Gastroesophageal sphincter (tissue), 4 donors: ENCODE results near the gene KIFC3. TPM values are rescaled to one million over a fixed set of nuclear protein-coding genes. Genes with fewer than 3 reads are reported as not detected.

Experiments used
- ATAC-seq: fragments of 150-250 bp; one replicate; pipeline ENCODE4 v1.9.1; 2016; ENCODE audit warnings: mild to moderate bottlenecking, moderate library complexity
- H3K27ac ChIP-seq, 4 donors: fragments of 200-600 bp; sonication (generic) in 3 of 4; 1 replicate in 3 of 4; 2 replicates in 1 of 4; pipeline ENCODE4 v1.5.1; 2016 to 2019
- H3K27me3 ChIP-seq: fragments of 200-600 bp; sonication (generic); one replicate; pipeline ENCODE4 v1.5.1; 2019
- H3K36me3 ChIP-seq, 2 donors: fragments of 200-600 bp; sonication (generic); one replicate each; pipeline ENCODE4 v1.5.1; 2019; ENCODE audit warnings: control low read depth in 1 of 2
- H3K4me1 ChIP-seq, 3 donors: fragments of 200-600 bp; sonication (generic); 1 replicate in 2 of 3; 2 replicates in 1 of 3; pipeline ENCODE4 v1.5.1; 2016 to 2019; ENCODE audit warnings: control low read depth in 2 of 3
- H3K4me3 ChIP-seq, 2 donors: fragments of 200-600 bp; sonication (generic); one replicate each; pipeline ENCODE4 v1.5.1; 2019; ENCODE audit warnings: mild to moderate bottlenecking in 1 of 2, moderate library complexity in 1 of 2
- H3K9me3 ChIP-seq, 3 donors: fragments of 200-600 bp; sonication (generic); one replicate each; pipeline ENCODE4 v1.5.1; 2017 to 2019; ENCODE audit warnings: control low read depth in 2 of 3
- CTCF ChIP-seq, 4 experiments: fragments of 200-600 bp in 2 of 4; fragments of 450-650 bp in 2 of 4; sonication (generic) in 1 of 4; IDR thresholded peaks; one replicate each; pipeline ENCODE4 v1.5.1; 2017 to 2019; ENCODE audit warnings: antibody characterized with exemption in 4 of 4, mild to moderate bottlenecking in 2 of 4, moderate library complexity in 2 of 4
- EP300 ChIP-seq: sonication (generic); formaldehyde crosslinking; IDR thresholded peaks from one replicate; pipeline ENCODE4 v1.6.1; 2017; ENCODE audit warnings: antibody characterized with exemption, mild to moderate bottlenecking
- POLR2A ChIP-seq, 2 donors: fragments of 450-650 bp; IDR thresholded peaks; one replicate each; pipeline ENCODE4 v1.6.1; 2017; ENCODE audit warnings: antibody characterized with exemption in 2 of 2, mild to moderate bottlenecking in 2 of 2, moderate library complexity in 1 of 2
- POLR2AphosphoS5 ChIP-seq: sonication (generic); formaldehyde crosslinking; IDR thresholded peaks from one replicate; pipeline ENCODE4 v1.6.1; 2017; ENCODE audit warnings: antibody characterized with exemption
- WGBS, 2 donors: methylation state at CpG; one replicate each; pipeline ENCODE4 v1.1.5; 2018; ENCODE audit warnings: low coverage in 1 of 2; 5-methylcytosine and 5-hydroxymethylcytosine counted together
- total RNA-seq, 4 donors: library from RNA; depleted of rRNA; stranded (reverse); fragments of >200 nt; gene quantifications; one replicate each; pipeline ENCODE4 v1.1.0, GENCODE V29; 2016

The KIFC3 gene
- total RNA-seq, 4 donors from 2014 or later, result 17.4 to 78.4 (median 36.2) TPM

GRCh38 chr16:57807252-57807967 lies 5.1 kb upstream of the KIFC3 start:
- H3K4me3 ChIP-seq, result no peak overlapping the region
- no peak for ATAC-seq
- peaks cover 0 to 53% (median 24%) of the 10 kb centered on the region in 3 donors for H3K4me1 ChIP-seq
- H3K27ac ChIP-seq, result peak overlapping the region in 2 of 4 donors; percentile 7 to 26
- no peaks in the 10 kb centered on the region for H3K9me3 ChIP-seq
- no CpG with 5 or more reads among the region's 7 CpGs for WGBS, 2 donors
- H3K36me3 ChIP-seq, result no peaks in the 10 kb centered on the region
- no peaks in the 10 kb centered on the region for H3K27me3 ChIP-seq
- TF ChIP-seq POLR2A (IDR thresholded peaks at IDR 0.05), result no peak
- no peak for TF ChIP-seq EP300
- TF ChIP-seq POLR2AphosphoS5, result no peak
- TF ChIP-seq CTCF (IDR thresholded peaks at IDR 0.05), result no peak

GRCh38 chr16:57805176-57805575 lies 2.9 kb upstream of the KIFC3 start:
- 40 to 100% methylated on average over 1 of the region's 6 CpGs for WGBS, 2 donors
- H3K9me3 ChIP-seq, result no peaks in the 10 kb centered on the region
- no peak for ATAC-seq
- peak overlapping the region in 2 of 4 donors; percentile 85 to 90 for H3K27ac ChIP-seq
- H3K4me3 ChIP-seq, result no peak overlapping the region
- no peaks in the 10 kb centered on the region for H3K36me3 ChIP-seq
- peaks cover 0 to 66% (median 33%) of the 10 kb centered on the region in 3 donors for H3K4me1 ChIP-seq
- TF ChIP-seq EP300 (no peak), POLR2AphosphoS5 (no peak), CTCF (IDR thresholded peaks at IDR 0.05) (no peak), POLR2A (IDR thresholded peaks at IDR 0.05) (no peak)
- no peaks in the 10 kb centered on the region for H3K27me3 ChIP-seq

- Histone ChIP-seq H3K27ac (peak overlapping the region; percentile 5 to 90 (median 88)), H3K36me3 (no peaks in the 10 kb centered on the region), H3K4me3 (no peak overlapping the region), H3K4me1 (peaks cover 0 to 67% (median 40%) of the 10 kb centered on the region in 3 donors), H3K27me3 (no peaks in the 10 kb centered on the region), H3K9me3 (no peaks in the 10 kb centered on the region)
- TF ChIP-seq CTCF (IDR thresholded peaks at IDR 0.05), result no peak
- TF ChIP-seq POLR2AphosphoS5, result no peak
- no peak for TF ChIP-seq EP300
- TF ChIP-seq POLR2A (IDR thresholded peaks at IDR 0.05), result no peak
- ATAC-seq, result no peak
- 30 to 50% methylated on average over 5 of the region's 5 CpGs for WGBS, 2 donors
These were observed 2.0 kb upstream of the KIFC3 start for GRCh38 chr16:57804111-57804837.

GRCh38 chr16:57803134-57803990 lies 1.1 kb upstream of the KIFC3 start:
- H3K4me1 ChIP-seq, result peaks cover 0 to 71% (median 36%) of the 10 kb centered on the region in 3 donors
- H3K36me3 ChIP-seq, result no peaks in the 10 kb centered on the region
- peak overlapping the region; percentile 5 to 90 (median 88) for H3K27ac ChIP-seq
- H3K9me3 ChIP-seq, result no peaks in the 10 kb centered on the region
- no peak for TF ChIP-seq CTCF (IDR thresholded peaks at IDR 0.05)
- TF ChIP-seq POLR2A (IDR thresholded peaks at IDR 0.05), result no peak
- no peak for TF ChIP-seq POLR2AphosphoS5
- TF ChIP-seq EP300, result no peak
- 58% methylated on average over 3 of the region's 16 CpGs; no CpG with 5 or more reads in 1 of the 2 donors for WGBS, 2 donors
- peak overlapping the region in 1 of 2 donors; percentile 70 for H3K4me3 ChIP-seq
- ATAC-seq, result no peak
- no peaks in the 10 kb centered on the region for H3K27me3 ChIP-seq
